Ovary (tissue), 9 donors: ENCODE results near the gene OSBPL2. TPM values are rescaled to one million over a fixed set of nuclear protein-coding genes. Genes with fewer than 3 reads are reported as not detected.

Experiments used
- DNase-seq, 5 donors: peaks; one replicate each; pipeline ENCODE4 v3.0.0-alpha.2; 2019 to 2020
- H3K27ac ChIP-seq, 2 donors: fragments of 200-600 bp; one replicate each; pipeline versions ENCODE4 v1.5.1 to v1.8.0; 2019 to 2022
- H3K27me3 ChIP-seq: fragments of 200-600 bp; one replicate; pipeline ENCODE4 v1.8.0; 2022
- H3K36me3 ChIP-seq: fragments of 200-600 bp; sonication (generic); one replicate; pipeline ENCODE4 v1.5.1; 2019
- H3K4me1 ChIP-seq: one replicate; pipeline ENCODE4 v1.8.1; 2013; ENCODE audit warnings: mild to moderate bottlenecking, moderate library complexity; ENCODE audit not compliant: insufficient read depth
- H3K4me3 ChIP-seq: fragments of 200-600 bp; sonication (generic); one replicate; pipeline ENCODE4 v1.5.1; 2017
- H3K9me3 ChIP-seq, 2 donors: fragments of 200-600 bp in 1 of 2; sonication (generic) in 1 of 2; one replicate each; pipeline versions ENCODE4 v1.5.1 to v1.8.1; 2013 to 2019; ENCODE audit warnings: mild to moderate bottlenecking in 1 of 2, moderate library complexity in 1 of 2
- EP300 ChIP-seq: sonication (generic); formaldehyde crosslinking; IDR thresholded peaks from one replicate; pipeline ENCODE4 v1.6.1; 2017; ENCODE audit warnings: antibody characterized with exemption
- POLR2A ChIP-seq: fragments of 450-650 bp; IDR thresholded peaks from one replicate; pipeline ENCODE4 v1.6.1; 2017; ENCODE audit warnings: antibody characterized with exemption, mild to moderate bottlenecking, moderate library complexity
- WGBS, 3 donors: extraction: QIAGEN DNeasy Blood & Tissue Kit in 1 of 3; methylation state at CpG; one replicate each; pipeline versions ENCODE4 v1.1.5 to v1.1.7; 2013 to 2017; 5-methylcytosine and 5-hydroxymethylcytosine counted together
- intact Hi-C, 4 donors: fragments of 100-400 bp; cut with DNase I; formaldehyde crosslinking; loops; one replicate each; pipeline versions ENCODE4 v1.11.0 to v1.15.1; 2022 to 2023
- polyA plus RNA-seq, 2 donors: library from polyadenylated mRNA; stranded (reverse); fragments of 200-250 nt in 1 of 2; fragments of 350-450 nt in 1 of 2; fragmentation: Illumina TruSeq in 1 of 2; extraction: RNeasy Lipid Tissue Mini Kit (QIAGEN cat#74804) in 1 of 2; gene quantifications; one replicate each; pipeline ENCODE4 v1.2.3, GENCODE V29; 2013 to 2014
- total RNA-seq, 7 donors: library from RNA; depleted of rRNA in 2 of 7; stranded (reverse); fragments of >200 nt in 2 of 7; fragmentation: NEBNext Ultra II Directional in 3 of 7; extraction: Animal tissue kit (Norgen Biotek cat#: 25700) in 3 of 7; gene quantifications; one replicate each; pipeline versions ENCODE4 v1.1.0 to v1.2.4, GENCODE V29; 2016 to 2023
- TF ChIP-seq, protein P1 (sequence below), 3 donors: fragments of 450-650 bp in 2 of 3; fragments of 200-600 bp in 1 of 3; IDR thresholded peaks; one replicate each; pipeline versions ENCODE4 v1.5.1 to v1.8.0; 2016 to 2022; ENCODE audit warnings: antibody characterized with exemption in 3 of 3, mild to moderate bottlenecking in 1 of 3
- donor health status: DM: no; HTN: no; CAD: no; lungs with moderate emphysema.
- donor health status: DM: no; HTN: no; CAD: no.
- donor health status: Bipolar disorder and iron deficiency.
- donor health status: DM: yes; HTN: yes; CAD: no.
- donor health status: DM: no; HTN: no; CAD: no.
- donor health status: DM: yes; HTN: yes; CAD: no.

The OSBPL2 gene
- total and polyA plus RNA-seq, 9 donors = 14.2 to 42.2 (median 34.4) TPM

- Histone ChIP-seq H3K27ac (no peak overlapping the region), H3K4me1 (peaks cover 1% of the 10 kb centered on the region), H3K9me3 (no peaks in the 10 kb centered on the region), H3K36me3 (no peaks in the 10 kb centered on the region), H3K4me3 (no peak overlapping the region), H3K27me3 (no peaks in the 10 kb centered on the region)
- intact Hi-C loops = no loop called here
- DNase-seq = no peak
- TF ChIP-seq EP300 (no peak), POLR2A (no peak)
- TF ChIP-seq, protein P1, sequence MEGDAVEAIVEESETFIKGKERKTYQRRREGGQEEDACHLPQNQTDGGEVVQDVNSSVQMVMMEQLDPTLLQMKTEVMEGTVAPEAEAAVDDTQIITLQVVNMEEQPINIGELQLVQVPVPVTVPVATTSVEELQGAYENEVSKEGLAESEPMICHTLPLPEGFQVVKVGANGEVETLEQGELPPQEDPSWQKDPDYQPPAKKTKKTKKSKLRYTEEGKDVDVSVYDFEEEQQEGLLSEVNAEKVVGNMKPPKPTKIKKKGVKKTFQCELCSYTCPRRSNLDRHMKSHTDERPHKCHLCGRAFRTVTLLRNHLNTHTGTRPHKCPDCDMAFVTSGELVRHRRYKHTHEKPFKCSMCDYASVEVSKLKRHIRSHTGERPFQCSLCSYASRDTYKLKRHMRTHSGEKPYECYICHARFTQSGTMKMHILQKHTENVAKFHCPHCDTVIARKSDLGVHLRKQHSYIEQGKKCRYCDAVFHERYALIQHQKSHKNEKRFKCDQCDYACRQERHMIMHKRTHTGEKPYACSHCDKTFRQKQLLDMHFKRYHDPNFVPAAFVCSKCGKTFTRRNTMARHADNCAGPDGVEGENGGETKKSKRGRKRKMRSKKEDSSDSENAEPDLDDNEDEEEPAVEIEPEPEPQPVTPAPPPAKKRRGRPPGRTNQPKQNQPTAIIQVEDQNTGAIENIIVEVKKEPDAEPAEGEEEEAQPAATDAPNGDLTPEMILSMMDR (IDR thresholded peaks at IDR 0.05) = no peak
- 69 to 70% (median 69%) methylated on average over 6 of the region's 6 CpGs for WGBS, 3 donors
Observed at GRCh38 chr20:62284448-62284847, 46.1 kb downstream of the OSBPL2 start.

- Histone ChIP-seq H3K9me3 (no peaks in the 10 kb centered on the region), H3K4me3 (no peak overlapping the region), H3K27ac (no peak overlapping the region), H3K27me3 (no peaks in the 10 kb centered on the region), H3K36me3 (no peaks in the 10 kb centered on the region), H3K4me1 (peaks cover 1% of the 10 kb centered on the region)
- WGBS, 3 donors = 47 to 50% (median 48%) methylated on average over 6 of the region's 6 CpGs
- TF ChIP-seq POLR2A (no peak), EP300 (no peak)
- TF ChIP-seq, protein P1 (IDR thresholded peaks at IDR 0.05) = no peak
- intact Hi-C loops = no loop called here
- no peak for DNase-seq
Observed at GRCh38 chr20:62285151-62285550, 46.8 kb downstream of the OSBPL2 start.

GRCh38 chr20:62285722-62286121, 47.4 kb downstream of the OSBPL2 start:
- Histone ChIP-seq H3K36me3 (no peaks in the 10 kb centered on the region), H3K27me3 (no peaks in the 10 kb centered on the region), H3K27ac (no peak overlapping the region), H3K4me3 (no peak overlapping the region), H3K9me3 (no peaks in the 10 kb centered on the region), H3K4me1 (peaks cover 1% of the 10 kb centered on the region)
- DNase-seq = peak in 2 of 5 donors; percentile 43 to 55
- TF ChIP-seq POLR2A = no peak
- TF ChIP-seq, protein P1 (IDR thresholded peaks at IDR 0.05) = no peak
- TF ChIP-seq EP300 = no peak
- 68 to 79% (median 72%) methylated on average over 23 of the region's 23 CpGs for WGBS, 3 donors
- intact Hi-C loops = no loop called here

GRCh38 chr20:62286493-62287064, 48.3 kb downstream of the OSBPL2 start:
- Histone ChIP-seq H3K4me3 (no peak overlapping the region), H3K27me3 (no peaks in the 10 kb centered on the region), H3K4me1 (peaks cover 1% of the 10 kb centered on the region), H3K27ac (no peak overlapping the region), H3K9me3 (no peaks in the 10 kb centered on the region), H3K36me3 (no peaks in the 10 kb centered on the region)
- 89 to 92% (median 91%) methylated on average over 25 of the region's 25 CpGs for WGBS, 3 donors
- intact Hi-C loops = no loop called here
- no peak for TF ChIP-seq EP300
- no peak for DNase-seq

DNA sequence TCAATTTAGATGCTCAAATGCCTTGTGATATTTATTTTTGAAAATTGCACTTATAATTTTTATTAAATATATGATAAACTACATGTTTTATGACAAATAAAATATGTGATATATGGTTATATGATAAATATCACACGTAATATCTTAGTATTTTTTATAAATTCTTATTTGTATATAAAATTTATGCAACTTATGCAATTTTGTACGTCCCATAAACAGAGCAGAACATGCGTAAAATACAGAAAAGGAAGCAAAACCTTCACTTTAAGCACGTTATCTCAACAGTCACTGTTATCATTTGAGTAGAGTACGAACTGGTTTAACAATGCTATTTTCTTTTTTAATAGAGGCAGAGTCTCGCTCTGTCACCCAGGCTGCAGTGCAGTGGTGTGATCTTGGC, 48.8 kb downstream of the OSBPL2 start:
- intact Hi-C loops = no loop called here
- H3K4me3 ChIP-seq = no peak overlapping the region
- TF ChIP-seq, protein P1 (IDR thresholded peaks at IDR 0.05) = no peak
- TF ChIP-seq POLR2A (no peak), EP300 (no peak)
- WGBS, 3 donors = 91 to 94% (median 94%) methylated on average over 6 of the region's 6 CpGs
- no peaks in the 10 kb centered on the region for H3K27me3 ChIP-seq
- no peak overlapping the region for H3K27ac ChIP-seq
- peaks cover 1% of the 10 kb centered on the region for H3K4me1 ChIP-seq
- no peaks in the 10 kb centered on the region for H3K9me3 ChIP-seq
- DNase-seq = no peak
- H3K36me3 ChIP-seq = no peaks in the 10 kb centered on the region
